IgD-negative memory B cell (primary cell): ENCODE results near the gene TMEM106B. TPM values are rescaled to one million over a fixed set of nuclear protein-coding genes. Genes with fewer than 3 reads are reported as not detected.
"Not testable (repeated sequence)": the region's sequence is repeated elsewhere in the genome, so short reads cannot be mapped to it uniquely, and the experiment has no call there.

ENCODE experiments used
- H3K27ac Mint-ChIP-seq, 3 donors: one replicate each; pipeline ENCODE4 v1.8.0; 2020 to 2022; ENCODE audit warnings: mild to moderate bottlenecking in 3 of 3, mixed read lengths in 3 of 3, moderate library complexity in 1 of 3
- H3K27me3 Mint-ChIP-seq: one replicate; pipeline ENCODE4 v1.8.0; 2021; ENCODE audit warnings: mixed read lengths
- H3K36me3 Mint-ChIP-seq: one replicate; pipeline ENCODE4 v1.8.0; 2020; ENCODE audit warnings: mild to moderate bottlenecking, mixed read lengths
- H3K4me1 Mint-ChIP-seq, 3 donors: one replicate each; pipeline ENCODE4 v1.8.0; 2020 to 2022; ENCODE audit warnings: mixed read lengths in 3 of 3, mild to moderate bottlenecking in 1 of 3
- H3K4me3 Mint-ChIP-seq, 4 donors: one replicate each; pipeline ENCODE4 v1.8.0; 2020 to 2022; ENCODE audit warnings: mild to moderate bottlenecking in 4 of 4, mixed read lengths in 4 of 4, moderate library complexity in 3 of 4
- H3K9me3 Mint-ChIP-seq, 3 donors: one replicate each; pipeline ENCODE4 v1.8.0; 2020 to 2021; ENCODE audit warnings: mixed read lengths in 3 of 3, mild to moderate bottlenecking in 1 of 3
- polyA plus RNA-seq: library from polyadenylated mRNA; unstranded; fragments of 300-500 nt; fragmentation: Illumina TruSeq; gene quantifications from one replicate; pipeline ENCODE4 v1.2.3, GENCODE V29; 2021

TMEM106B gene
- 20.7 TPM for polyA plus RNA-seq

- Mint-ChIP-seq H3K9me3 (no peaks in the 10 kb centered on the region), H3K27me3 (peaks cover 3% of the 10 kb centered on the region), H3K36me3 (peaks cover 2% of the 10 kb centered on the region), H3K4me1 (peaks cover 11 to 26% (median 12%) of the 10 kb centered on the region in 3 donors), H3K4me3 (peak within 1 kb of the TSS; percentile 94 to 99 (median 98)), H3K27ac (peak within 1 kb of the TSS; percentile 83 to 97 (median 94))
Observed at GRCh38 chr7:12211054-12211710, at the start of gene TMEM106B. TMEM106B (plus strand) TSS chr7:12211294; CDS start chr7:12214811, 3,517 bp downstream.

GRCh38 chr7:12162415-12163113, 48.5 kb upstream of the TMEM106B start:
- Mint-ChIP-seq H3K27me3 (no peaks in the 10 kb centered on the region), H3K9me3 (peaks cover 0 to 8% (median 4%) of the 10 kb centered on the region in 3 donors), H3K27ac (no peak overlapping the region), H3K36me3 (no peaks in the 10 kb centered on the region), H3K4me1 (no peaks in the 10 kb centered on the region), H3K4me3 (no peak overlapping the region)

GRCh38 chr7:12168065-12168464, 43.0 kb upstream of the TMEM106B start:
- peaks cover 5 to 23% (median 17%) of the 10 kb centered on the region in 3 donors for H3K9me3 Mint-ChIP-seq
- H3K4me3 Mint-ChIP-seq, H3K4me1 Mint-ChIP-seq, H3K27ac Mint-ChIP-seq, H3K36me3 Mint-ChIP-seq, H3K27me3 Mint-ChIP-seq: not testable (repeated sequence)

GRCh38 chr7:12169981-12170820, 40.9 kb upstream of the TMEM106B start:
- not testable (repeated sequence) for H3K36me3 Mint-ChIP-seq, H3K27ac Mint-ChIP-seq

GRCh38 chr7:12173671-12174070, 37.4 kb upstream of the TMEM106B start:
- no peaks in the 10 kb centered on the region for H3K4me1 Mint-ChIP-seq
- H3K27me3 Mint-ChIP-seq: peaks cover 4% of the 10 kb centered on the region
- peaks cover 2% of the 10 kb centered on the region for H3K36me3 Mint-ChIP-seq
- H3K4me3 Mint-ChIP-seq: no peak overlapping the region
- no peak overlapping the region for H3K27ac Mint-ChIP-seq
- H3K9me3 Mint-ChIP-seq: peaks cover under 1 to 10% (median 2%) of the 10 kb centered on the region in 3 donors

More at GRCh38 chr7:12169981-12170820, 40.9 kb upstream of the TMEM106B start:
- H3K9me3 Mint-ChIP-seq: peaks cover 5 to 22% (median 17%) of the 10 kb centered on the region in 3 donors
- not testable (repeated sequence) for H3K4me1 Mint-ChIP-seq, H3K27me3 Mint-ChIP-seq
- peak overlapping the region in 1 of 4 donors; percentile 49 for H3K4me3 Mint-ChIP-seq

GRCh38 chr7:12174931-12175330, 36.2 kb upstream of the TMEM106B start:
- Mint-ChIP-seq H3K36me3 (peaks cover 2% of the 10 kb centered on the region), H3K27me3 (peaks cover 4% of the 10 kb centered on the region), H3K4me1 (no peaks in the 10 kb centered on the region), H3K9me3 (no peaks in the 10 kb centered on the region), H3K27ac (no peak overlapping the region), H3K4me3 (no peak overlapping the region)

GRCh38 chr7:12178317-12178716, 32.8 kb upstream of the TMEM106B start:
- Mint-ChIP-seq H3K27ac (no peak overlapping the region), H3K4me1 (no peaks in the 10 kb centered on the region), H3K9me3 (peaks cover 0 to 2% (median 0%) of the 10 kb centered on the region in 3 donors), H3K36me3 (peaks cover 1% of the 10 kb centered on the region), H3K27me3 (peaks cover 2% of the 10 kb centered on the region), H3K4me3 (no peak overlapping the region)

- Mint-ChIP-seq H3K4me3 (no peak overlapping the region), H3K9me3 (peaks cover 0 to 5% (median 2%) of the 10 kb centered on the region in 3 donors), H3K36me3 (no peaks in the 10 kb centered on the region), H3K27me3 (peaks cover 8% of the 10 kb centered on the region), H3K27ac (no peak overlapping the region), H3K4me1 (peaks cover 0 to 1% (median 0%) of the 10 kb centered on the region in 3 donors)
Observed at GRCh38 chr7:12194426-12194825, 16.7 kb upstream of the TMEM106B start.

- no peak overlapping the region for H3K4me3 Mint-ChIP-seq
- peaks cover 9% of the 10 kb centered on the region for H3K27me3 Mint-ChIP-seq
- H3K36me3 Mint-ChIP-seq: no peaks in the 10 kb centered on the region
- H3K9me3 Mint-ChIP-seq: peaks cover 0 to 2% (median 0%) of the 10 kb centered on the region in 3 donors
- peaks cover 0 to 1% (median 0%) of the 10 kb centered on the region in 3 donors for H3K4me1 Mint-ChIP-seq
- H3K27ac Mint-ChIP-seq: no peak overlapping the region
Observed at GRCh38 chr7:12196386-12196785, 14.7 kb upstream of the TMEM106B start.

- no peak overlapping the region for H3K4me3 Mint-ChIP-seq
- no peaks in the 10 kb centered on the region for H3K36me3 Mint-ChIP-seq
- H3K27ac Mint-ChIP-seq: no peak overlapping the region
- peaks cover 6% of the 10 kb centered on the region for H3K27me3 Mint-ChIP-seq
- peaks cover 0 to 1% (median 0%) of the 10 kb centered on the region in 3 donors for H3K4me1 Mint-ChIP-seq
- H3K9me3 Mint-ChIP-seq: no peaks in the 10 kb centered on the region
Observed at GRCh38 chr7:12199363-12199762, 11.7 kb upstream of the TMEM106B start.

- Mint-ChIP-seq H3K4me3 (no peak overlapping the region), H3K9me3 (no peaks in the 10 kb centered on the region), H3K27ac (no peak overlapping the region), H3K4me1 (peaks cover 9 to 15% (median 10%) of the 10 kb centered on the region in 3 donors), H3K27me3 (peaks cover 5% of the 10 kb centered on the region), H3K36me3 (no peaks in the 10 kb centered on the region)
Observed at GRCh38 chr7:12207046-12207445, 4.0 kb upstream of the TMEM106B start.

- H3K4me3 Mint-ChIP-seq: no peak overlapping the region
- H3K4me1 Mint-ChIP-seq: peaks cover 10 to 20% (median 12%) of the 10 kb centered on the region in 3 donors
- H3K9me3 Mint-ChIP-seq: no peaks in the 10 kb centered on the region
- H3K27ac Mint-ChIP-seq: no peak overlapping the region
- H3K27me3 Mint-ChIP-seq: peaks cover 4% of the 10 kb centered on the region
- peaks cover 2% of the 10 kb centered on the region for H3K36me3 Mint-ChIP-seq
Observed at GRCh38 chr7:12209221-12209620, 1.9 kb upstream of the TMEM106B start.

GRCh38 chr7:12210179-12211053, 678 bp upstream of the TMEM106B start:
- H3K9me3 Mint-ChIP-seq: no peaks in the 10 kb centered on the region
- H3K27me3 Mint-ChIP-seq: peaks cover 3% of the 10 kb centered on the region
- peaks cover 2% of the 10 kb centered on the region for H3K36me3 Mint-ChIP-seq
- H3K4me3 Mint-ChIP-seq: peak overlapping the region; percentile 94 to 99 (median 98)
- H3K4me1 Mint-ChIP-seq: peaks cover 11 to 26% (median 12%) of the 10 kb centered on the region in 3 donors
- peak overlapping the region; percentile 83 to 97 (median 94) for H3K27ac Mint-ChIP-seq
